B cell (primary cell): ENCODE measurements around the gene ZP1.

Experiments used
- CTCF ChIP-seq: fragments of 200-600 bp; IDR thresholded peaks from one replicate; pipeline ENCODE4 v1.8.0; 2022; ENCODE audit warnings: antibody characterized with exemption, mild to moderate bottlenecking
- EZH2 ChIP-seq: IDR thresholded peaks from 2 replicates; pipeline ENCODE4 v1.6.1; 2012; ENCODE audit warnings: borderline replicate concordance, low read depth, mild to moderate bottlenecking, moderate library complexity, low read length; ENCODE audit not compliant: insufficient read depth, poor library complexity, severe bottlenecking

- no peak for TF ChIP-seq CTCF
- TF ChIP-seq EZH2 = no peak
Observed at GRCh38 chr11:60849641-60850520, 17.5 kb upstream of the ZP1 start.
